Ishikawa (cell line): ENCODE results near the gene ALPL.

Source experiments
- CEBPB ChIP-seq: IDR thresholded peaks from 2 replicates; pipeline ENCODE4 v1.6.1; 2012
- CREB1 ChIP-seq: IDR thresholded peaks from 2 replicates; pipeline ENCODE4 v1.6.1; 2012; ENCODE audit warnings: low read depth
- EGR1 ChIP-seq: IDR thresholded peaks from 2 replicates; pipeline ENCODE4 v1.6.1; 2012
- EP300 ChIP-seq: IDR thresholded peaks from 2 replicates; pipeline ENCODE4 v1.6.1; 2012; ENCODE audit warnings: borderline replicate concordance
- FOXM1 ChIP-seq: IDR thresholded peaks from 2 replicates; pipeline ENCODE4 v1.6.1; 2012; ENCODE audit warnings: low read depth, borderline replicate concordance
- NFIC ChIP-seq: IDR thresholded peaks from 2 replicates; pipeline ENCODE4 v1.6.1; 2012
- RAD21 ChIP-seq: IDR thresholded peaks from 2 replicates; pipeline ENCODE4 v1.6.1; 2012; ENCODE audit warnings: low read depth
- TAF1 ChIP-seq: IDR thresholded peaks from 2 replicates; pipeline ENCODE4 v1.6.1; 2012; ENCODE audit warnings: low read depth, mild to moderate bottlenecking
- TCF12 ChIP-seq: IDR thresholded peaks from 2 replicates; pipeline ENCODE4 v1.6.1; 2012; ENCODE audit warnings: low read depth
- TEAD4 ChIP-seq: IDR thresholded peaks from 2 replicates; pipeline ENCODE4 v1.6.1; 2012
- YY1 ChIP-seq: IDR thresholded peaks from 2 replicates; pipeline ENCODE4 v1.6.1; 2012; ENCODE audit warnings: low read depth
- ZBTB7A ChIP-seq: IDR thresholded peaks from 2 replicates; pipeline ENCODE4 v1.6.1; 2012; ENCODE audit warnings: low read depth
- TF ChIP-seq, protein P1 (sequence below): IDR thresholded peaks from 2 replicates; pipeline ENCODE4 v1.6.1; 2012; ENCODE audit warnings: low read depth, mild to moderate bottlenecking
- TF ChIP-seq, protein P2 (sequence below): IDR thresholded peaks from 2 replicates; pipeline ENCODE4 v1.6.1; 2012
- TF ChIP-seq, protein P3 (sequence below): IDR thresholded peaks from 2 replicates; pipeline ENCODE4 v1.6.1; 2012

ALPL gene

DNA sequence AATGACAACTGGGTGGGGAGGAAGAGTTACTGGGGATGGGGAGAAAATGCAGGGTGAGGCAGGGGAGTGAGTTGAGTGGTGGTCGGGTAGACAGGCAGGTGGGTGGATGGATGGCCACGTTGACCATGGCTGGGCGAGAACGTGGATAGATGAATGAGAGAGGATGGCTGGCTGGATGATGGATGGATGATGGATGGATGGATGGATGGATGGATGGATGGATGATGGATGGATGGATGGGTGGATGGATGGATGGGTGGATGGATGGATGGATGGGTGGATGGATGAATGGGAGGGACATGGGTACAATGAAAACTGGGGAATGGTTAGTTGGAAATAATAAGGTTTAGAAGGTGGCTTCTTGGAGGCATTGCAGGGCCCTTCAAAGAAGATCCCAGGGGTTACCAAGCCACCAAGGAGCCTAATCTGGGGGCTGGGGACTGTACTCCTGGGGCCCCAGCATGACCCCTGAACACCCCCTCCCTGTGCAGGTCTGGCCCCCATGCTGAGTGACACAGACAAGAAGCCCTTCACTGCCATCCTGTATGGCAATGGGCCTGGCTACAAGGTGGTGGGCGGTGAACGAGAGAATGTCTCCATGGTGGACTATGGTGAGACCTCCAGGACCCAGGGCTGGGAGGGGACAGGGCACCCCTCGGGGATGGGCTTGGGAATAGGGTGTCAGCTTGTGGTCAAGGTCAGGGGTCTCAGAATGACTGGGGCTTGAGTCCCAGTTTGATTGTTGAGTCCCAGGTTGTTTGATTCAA, 67.0 kb downstream of the ALPL start:
- TF ChIP-seq CEBPB (no peak), TCF12 (no peak), ZBTB7A (no peak), EP300 (no peak), RAD21 (no peak), NFIC (no peak), TAF1 (no peak), TEAD4 (no peak), EGR1 (no peak)
- TF ChIP-seq, protein P1, sequence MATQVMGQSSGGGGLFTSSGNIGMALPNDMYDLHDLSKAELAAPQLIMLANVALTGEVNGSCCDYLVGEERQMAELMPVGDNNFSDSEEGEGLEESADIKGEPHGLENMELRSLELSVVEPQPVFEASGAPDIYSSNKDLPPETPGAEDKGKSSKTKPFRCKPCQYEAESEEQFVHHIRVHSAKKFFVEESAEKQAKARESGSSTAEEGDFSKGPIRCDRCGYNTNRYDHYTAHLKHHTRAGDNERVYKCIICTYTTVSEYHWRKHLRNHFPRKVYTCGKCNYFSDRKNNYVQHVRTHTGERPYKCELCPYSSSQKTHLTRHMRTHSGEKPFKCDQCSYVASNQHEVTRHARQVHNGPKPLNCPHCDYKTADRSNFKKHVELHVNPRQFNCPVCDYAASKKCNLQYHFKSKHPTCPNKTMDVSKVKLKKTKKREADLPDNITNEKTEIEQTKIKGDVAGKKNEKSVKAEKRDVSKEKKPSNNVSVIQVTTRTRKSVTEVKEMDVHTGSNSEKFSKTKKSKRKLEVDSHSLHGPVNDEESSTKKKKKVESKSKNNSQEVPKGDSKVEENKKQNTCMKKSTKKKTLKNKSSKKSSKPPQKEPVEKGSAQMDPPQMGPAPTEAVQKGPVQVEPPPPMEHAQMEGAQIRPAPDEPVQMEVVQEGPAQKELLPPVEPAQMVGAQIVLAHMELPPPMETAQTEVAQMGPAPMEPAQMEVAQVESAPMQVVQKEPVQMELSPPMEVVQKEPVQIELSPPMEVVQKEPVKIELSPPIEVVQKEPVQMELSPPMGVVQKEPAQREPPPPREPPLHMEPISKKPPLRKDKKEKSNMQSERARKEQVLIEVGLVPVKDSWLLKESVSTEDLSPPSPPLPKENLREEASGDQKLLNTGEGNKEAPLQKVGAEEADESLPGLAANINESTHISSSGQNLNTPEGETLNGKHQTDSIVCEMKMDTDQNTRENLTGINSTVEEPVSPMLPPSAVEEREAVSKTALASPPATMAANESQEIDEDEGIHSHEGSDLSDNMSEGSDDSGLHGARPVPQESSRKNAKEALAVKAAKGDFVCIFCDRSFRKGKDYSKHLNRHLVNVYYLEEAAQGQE: no peak
- TF ChIP-seq, protein P2, sequence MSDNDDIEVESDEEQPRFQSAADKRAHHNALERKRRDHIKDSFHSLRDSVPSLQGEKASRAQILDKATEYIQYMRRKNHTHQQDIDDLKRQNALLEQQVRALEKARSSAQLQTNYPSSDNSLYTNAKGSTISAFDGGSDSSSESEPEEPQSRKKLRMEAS: no peak
- TF ChIP-seq, protein P3, sequence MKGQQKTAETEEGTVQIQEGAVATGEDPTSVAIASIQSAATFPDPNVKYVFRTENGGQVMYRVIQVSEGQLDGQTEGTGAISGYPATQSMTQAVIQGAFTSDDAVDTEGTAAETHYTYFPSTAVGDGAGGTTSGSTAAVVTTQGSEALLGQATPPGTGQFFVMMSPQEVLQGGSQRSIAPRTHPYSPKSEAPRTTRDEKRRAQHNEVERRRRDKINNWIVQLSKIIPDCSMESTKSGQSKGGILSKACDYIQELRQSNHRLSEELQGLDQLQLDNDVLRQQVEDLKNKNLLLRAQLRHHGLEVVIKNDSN: no peak

DNA sequence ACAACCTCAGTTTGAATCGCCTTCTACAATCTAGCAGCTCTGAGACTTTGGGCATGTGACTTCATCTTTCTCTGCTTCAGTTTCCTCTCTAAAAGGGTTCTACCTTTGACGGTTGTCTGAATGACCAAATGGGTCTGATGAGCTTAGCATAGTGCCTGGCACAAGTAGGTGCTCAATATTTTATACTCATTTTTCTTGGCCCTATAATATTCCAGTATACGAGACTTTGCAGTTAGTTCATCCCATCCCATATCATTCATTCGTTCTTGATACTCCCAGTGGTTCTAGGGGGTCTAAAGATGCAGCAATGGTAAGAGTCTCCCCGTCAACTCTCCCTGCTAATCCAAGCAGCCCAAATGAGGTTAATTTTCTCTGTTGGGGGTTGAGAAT, 67.6 kb downstream of the ALPL start:
- TF ChIP-seq ZBTB7A (no peak), CREB1 (no peak), FOXM1 (no peak), CEBPB (no peak), YY1 (no peak), TCF12 (no peak), TEAD4 (no peak), TAF1 (no peak), RAD21 (no peak), NFIC (no peak), EP300 (no peak), EGR1 (no peak)
- TF ChIP-seq, protein P3: no peak
- TF ChIP-seq, protein P2: no peak
- TF ChIP-seq, protein P1: no peak

DNA sequence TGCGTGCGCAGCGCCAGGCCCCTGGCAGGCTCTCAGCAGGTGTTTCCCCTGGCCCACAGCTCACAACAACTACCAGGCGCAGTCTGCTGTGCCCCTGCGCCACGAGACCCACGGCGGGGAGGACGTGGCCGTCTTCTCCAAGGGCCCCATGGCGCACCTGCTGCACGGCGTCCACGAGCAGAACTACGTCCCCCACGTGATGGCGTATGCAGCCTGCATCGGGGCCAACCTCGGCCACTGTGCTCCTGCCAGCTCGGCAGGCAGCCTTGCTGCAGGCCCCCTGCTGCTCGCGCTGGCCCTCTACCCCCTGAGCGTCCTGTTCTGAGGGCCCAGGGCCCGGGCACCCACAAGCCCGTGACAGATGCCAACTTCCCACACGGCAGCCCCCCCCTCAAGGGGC, 68.1 kb downstream of the ALPL start:
- TF ChIP-seq EP300 (no peak), TEAD4 (no peak), ZBTB7A (no peak), CREB1 (no peak), YY1 (no peak), TCF12 (no peak), NFIC (no peak), FOXM1 (no peak), EGR1 (no peak), RAD21 (no peak), CEBPB (no peak), TAF1 (no peak)
- TF ChIP-seq, protein P1: no peak
- TF ChIP-seq, protein P3: no peak
- TF ChIP-seq, protein P2: no peak

DNA sequence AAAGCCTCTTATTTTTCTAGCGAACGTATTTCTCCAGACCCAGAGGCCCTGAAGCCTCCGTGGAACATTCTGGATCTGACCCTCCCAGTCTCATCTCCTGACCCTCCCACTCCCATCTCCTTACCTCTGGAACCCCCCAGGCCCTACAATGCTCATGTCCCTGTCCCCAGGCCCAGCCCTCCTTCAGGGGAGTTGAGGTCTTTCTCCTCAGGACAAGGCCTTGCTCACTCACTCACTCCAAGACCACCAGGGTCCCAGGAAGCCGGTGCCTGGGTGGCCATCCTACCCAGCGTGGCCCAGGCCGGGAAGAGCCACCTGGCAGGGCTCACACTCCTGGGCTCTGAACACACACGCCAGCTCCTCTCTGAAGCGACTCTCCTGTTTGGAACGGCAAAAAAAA, 68.7 kb downstream of the ALPL start:
- TF ChIP-seq YY1 (no peak), CEBPB (no peak), ZBTB7A (no peak), NFIC (no peak), EGR1 (no peak)
- TF ChIP-seq, protein P3: no peak
